ENCODE results near the gene AOPEP.

DNA sequence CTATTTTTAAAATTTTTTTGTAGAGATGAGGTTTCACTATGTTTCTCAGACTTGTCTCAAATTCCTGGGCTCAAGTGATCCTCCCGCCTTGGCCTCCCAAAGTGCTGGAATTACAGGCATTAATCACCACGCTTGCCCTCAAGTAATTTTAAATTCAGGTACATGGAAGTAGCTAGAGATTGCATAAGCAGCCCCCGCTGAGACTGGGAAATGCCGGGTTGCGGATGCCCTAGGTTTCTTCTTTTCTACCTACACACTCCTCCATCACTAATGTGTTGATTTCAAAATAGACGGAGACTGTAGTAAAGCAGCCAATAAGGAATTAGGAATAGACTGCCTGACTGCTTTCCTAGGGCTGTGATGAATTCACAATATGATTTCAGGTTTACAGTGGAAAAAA is 388.6 kb downstream of the AOPEP start:
- TF ChIP-seq, protein P1, sequence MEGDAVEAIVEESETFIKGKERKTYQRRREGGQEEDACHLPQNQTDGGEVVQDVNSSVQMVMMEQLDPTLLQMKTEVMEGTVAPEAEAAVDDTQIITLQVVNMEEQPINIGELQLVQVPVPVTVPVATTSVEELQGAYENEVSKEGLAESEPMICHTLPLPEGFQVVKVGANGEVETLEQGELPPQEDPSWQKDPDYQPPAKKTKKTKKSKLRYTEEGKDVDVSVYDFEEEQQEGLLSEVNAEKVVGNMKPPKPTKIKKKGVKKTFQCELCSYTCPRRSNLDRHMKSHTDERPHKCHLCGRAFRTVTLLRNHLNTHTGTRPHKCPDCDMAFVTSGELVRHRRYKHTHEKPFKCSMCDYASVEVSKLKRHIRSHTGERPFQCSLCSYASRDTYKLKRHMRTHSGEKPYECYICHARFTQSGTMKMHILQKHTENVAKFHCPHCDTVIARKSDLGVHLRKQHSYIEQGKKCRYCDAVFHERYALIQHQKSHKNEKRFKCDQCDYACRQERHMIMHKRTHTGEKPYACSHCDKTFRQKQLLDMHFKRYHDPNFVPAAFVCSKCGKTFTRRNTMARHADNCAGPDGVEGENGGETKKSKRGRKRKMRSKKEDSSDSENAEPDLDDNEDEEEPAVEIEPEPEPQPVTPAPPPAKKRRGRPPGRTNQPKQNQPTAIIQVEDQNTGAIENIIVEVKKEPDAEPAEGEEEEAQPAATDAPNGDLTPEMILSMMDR (IDR thresholded peaks at IDR 0.05; ENCODE audit: low read depth, low read length, poor library complexity, severe bottlenecking): no peak
- TF ChIP-seq EZH2phosphoT487 (IDR thresholded peaks at IDR 0.05; ENCODE audit: borderline replicate concordance, low read length): no peak

Data from DOHH2 (cell line).